HEK293 (cell line): ENCODE data around the gene NRP2.
A peak's percentile ranks its signal among the peaks of the same experiment; 100 is the strongest.

Experiments
- CTCF ChIA-PET: fragments of 350-600 bp; formaldehyde crosslinking; extraction: SDS; loops from one replicate; lab custom pipeline; 2021; ENCODE audit warnings: antibody characterized with exemption; lab: Yijun Ruan, JAX
- POLR2A ChIA-PET: fragments of 300-600 bp; formaldehyde crosslinking; extraction: SDS; loops from one replicate; lab custom pipeline; 2020; ENCODE audit warnings: antibody characterized with exemption, inconsistent platforms; lab: Yijun Ruan, JAX
- H3K27ac ChIP-seq: fragments of 200-500 bp; sonication (Bioruptor generic); 2 replicates; pipeline ENCODE4 v1.5.1; 2014; ENCODE audit warnings: low read depth, low read length, control low read depth, inconsistent platforms; ENCODE audit errors: extremely low read depth
- H3K36me3 ChIP-seq, 2 experiments: fragments of 200-500 bp in 1 of 2; sonication (Bioruptor generic) in 1 of 2; 1 replicate in 1 of 2; 2 replicates in 1 of 2; pipeline ENCODE4 v1.5.1; 2014 to 2017; ENCODE audit warnings: inconsistent platforms in 2 of 2, low read length in 2 of 2; ENCODE audit not compliant: control insufficient read depth in 2 of 2, insufficient read depth in 1 of 2
- H3K4me1 ChIP-seq: fragments of 200-500 bp; sonication (Bioruptor generic); 2 replicates; pipeline ENCODE4 v1.5.1; 2014; ENCODE audit warnings: mild to moderate bottlenecking, low read length, inconsistent platforms; ENCODE audit not compliant: control insufficient read depth, insufficient read depth
- H3K4me3 ChIP-seq: 2 replicates; pipeline ENCODE4 v1.5.1; 2011; ENCODE audit warnings: low read depth, mild to moderate bottlenecking, control low read depth, low read length, moderate library complexity
- H3K9me3 ChIP-seq: fragments of 200-500 bp; sonication (Bioruptor generic); 2 replicates; pipeline ENCODE4 v1.5.1; 2014; ENCODE audit warnings: low read depth, low read length, inconsistent platforms; ENCODE audit not compliant: control insufficient read depth, insufficient read depth
- EGR2 ChIP-seq: fragments of 450-650 bp; formaldehyde crosslinking; IDR thresholded peaks from 2 replicates; pipeline ENCODE4 v1.5.1; 2016; ENCODE audit warnings: low read depth, missing biosample characterization, missing genetic modification characterization
- GLI2 ChIP-seq: fragments of 450-650 bp; formaldehyde crosslinking; IDR thresholded peaks from 2 replicates; pipeline ENCODE4; 2017; ENCODE audit warnings: missing biosample characterization, missing genetic modification characterization, low read depth, borderline replicate concordance
- HIC1 ChIP-seq: fragments of 450-650 bp; formaldehyde crosslinking; IDR thresholded peaks from 2 replicates; pipeline ENCODE4 v1.5.1; 2016; ENCODE audit warnings: missing biosample characterization, missing genetic modification characterization
- HOXD13 ChIP-seq: sonication (generic); formaldehyde crosslinking; IDR thresholded peaks from 2 replicates; pipeline ENCODE4 v1.8.0; 2022; ENCODE audit warnings: missing genetic modification reagents, borderline replicate concordance
- MEIS1 ChIP-seq: sonication (generic); formaldehyde crosslinking; IDR thresholded peaks from 2 replicates; pipeline ENCODE4 v1.8.1; 2022; ENCODE audit warnings: missing genetic modification reagents, mild to moderate bottlenecking, borderline replicate concordance
- SALL2 ChIP-seq: fragments of 450-650 bp; formaldehyde crosslinking; IDR thresholded peaks from 2 replicates; pipeline ENCODE4 v1.5.0; 2017; ENCODE audit warnings: missing biosample characterization, mild to moderate bottlenecking, missing genetic modification characterization, borderline replicate concordance
- ZBTB44 ChIP-seq: fragments of 450-650 bp; IDR thresholded peaks from 2 replicates; pipeline ENCODE4 v1.5.1; 2018; ENCODE audit warnings: missing biosample characterization, mild to moderate bottlenecking, missing genetic modification characterization
- ZFHX2 ChIP-seq: fragments of 450-650 bp; formaldehyde crosslinking; conservative IDR thresholded peaks from 2 replicates; pipeline ENCODE4 v1.5.1; 2016; ENCODE audit warnings: missing biosample characterization, missing genetic modification characterization
- ZFP3 ChIP-seq: fragments of 450-650 bp; formaldehyde crosslinking; IDR thresholded peaks from 2 replicates; pipeline ENCODE4 v1.5.1; 2016; ENCODE audit warnings: low read depth, missing biosample characterization, missing genetic modification characterization
- ZFP69B ChIP-seq: fragments of 450-650 bp; formaldehyde crosslinking; IDR thresholded peaks from 2 replicates; pipeline ENCODE4 v1.5.1; 2016; ENCODE audit warnings: missing biosample characterization, missing genetic modification characterization
- ZNF112 ChIP-seq: fragments of 450-650 bp; formaldehyde crosslinking; IDR thresholded peaks from 2 replicates; pipeline ENCODE4 v1.5.0; 2017; ENCODE audit warnings: missing biosample characterization, missing genetic modification characterization
- ZNF132 ChIP-seq: fragments of 450-650 bp; formaldehyde crosslinking; IDR thresholded peaks from 2 replicates; pipeline ENCODE4 v1.5.1; 2017; ENCODE audit warnings: missing biosample characterization, missing genetic modification characterization, borderline replicate concordance
- ZNF140 ChIP-seq: fragments of 450-650 bp; formaldehyde crosslinking; IDR thresholded peaks from 2 replicates; pipeline ENCODE4 v1.5.1; 2016; ENCODE audit warnings: missing biosample characterization, missing genetic modification characterization
- ZNF148 ChIP-seq: fragments of 450-650 bp; formaldehyde crosslinking; IDR thresholded peaks from 2 replicates; pipeline ENCODE4 v1.5.0; 2017; ENCODE audit warnings: missing biosample characterization, missing genetic modification characterization, borderline replicate concordance
- ZNF202 ChIP-seq: fragments of 450-650 bp; formaldehyde crosslinking; IDR thresholded peaks from 2 replicates; pipeline ENCODE4 v1.5.1; 2016; ENCODE audit warnings: missing biosample characterization, missing genetic modification characterization, borderline replicate concordance
- ZNF248 ChIP-seq: fragments of 450-650 bp; formaldehyde crosslinking; IDR thresholded peaks from 2 replicates; pipeline ENCODE4 v1.5.1; 2017; ENCODE audit warnings: missing biosample characterization, missing genetic modification characterization
- ZNF26 ChIP-seq: fragments of 450-650 bp; formaldehyde crosslinking; IDR thresholded peaks from 2 replicates; pipeline ENCODE4 v1.5.1; 2016; ENCODE audit warnings: missing biosample characterization, missing genetic modification characterization
- ZNF366 ChIP-seq: fragments of 450-650 bp; formaldehyde crosslinking; conservative IDR thresholded peaks from 2 replicates; pipeline ENCODE4 v1.5.1; 2016; ENCODE audit warnings: missing biosample characterization, missing genetic modification characterization
- ZNF560 ChIP-seq: fragments of 450-650 bp; formaldehyde crosslinking; IDR thresholded peaks from 2 replicates; pipeline ENCODE4 v1.5.1; 2017; ENCODE audit warnings: missing biosample characterization, missing genetic modification characterization, borderline replicate concordance
- ZNF621 ChIP-seq: fragments of 450-650 bp; formaldehyde crosslinking; IDR thresholded peaks from 2 replicates; pipeline ENCODE4 v1.5.1; 2017; ENCODE audit warnings: missing biosample characterization, missing genetic modification characterization
- ZNF629 ChIP-seq: fragments of 450-650 bp; formaldehyde crosslinking; IDR thresholded peaks from 2 replicates; pipeline ENCODE4 v1.5.1; 2017; ENCODE audit warnings: missing biosample characterization, missing genetic modification characterization
- ZNF654 ChIP-seq: fragments of 450-650 bp; formaldehyde crosslinking; IDR thresholded peaks from 2 replicates; pipeline ENCODE4 v1.5.1; 2016; ENCODE audit warnings: low read depth, missing biosample characterization, missing genetic modification characterization
- ZNF747 ChIP-seq: fragments of 450-650 bp; formaldehyde crosslinking; IDR thresholded peaks from 2 replicates; pipeline ENCODE4 v1.5.1; 2016; ENCODE audit warnings: missing biosample characterization, missing genetic modification characterization
- ZNF791 ChIP-seq: fragments of 450-650 bp; formaldehyde crosslinking; IDR thresholded peaks from 2 replicates; pipeline ENCODE4 v1.5.1; 2016; ENCODE audit warnings: missing biosample characterization, missing genetic modification characterization
- ZXDB ChIP-seq: fragments of 450-650 bp; formaldehyde crosslinking; IDR thresholded peaks from 2 replicates; pipeline ENCODE4 v1.5.1; 2016; ENCODE audit warnings: missing biosample characterization, missing genetic modification characterization

Gene NRP2

GRCh38 chr2:205754285-205754923, 72.1 kb downstream of the NRP2 start:
- Histone ChIP-seq H3K36me3 (peaks cover 0 to 12% of the 10 kb centered on the region in 2 experiments; a peak in 1 of 3 replicates), H3K4me3 (no peak overlapping the region), H3K4me1 (no peaks in the 10 kb centered on the region), H3K9me3 (no peaks in the 10 kb centered on the region), H3K27ac (no peak overlapping the region)
- ChIA-PET POLR2A (no interaction called here), CTCF (no interaction called here)
- TF ChIP-seq EGR2, result peak; percentile 52; the same call in 1 of the 2 replicates
- no peak for TF ChIP-seq ZFP69B
- no peak for TF ChIP-seq ZFP3 (tag by site-specific recombination)
- TF ChIP-seq ZNF560 (tag by site-specific recombination), result no peak
- TF ChIP-seq ZFHX2, result peak; percentile 66
- no peak for TF ChIP-seq ZNF791 (tag by site-specific recombination)

- H3K4me1 ChIP-seq, result no peaks in the 10 kb centered on the region
- no peak overlapping the region for H3K27ac ChIP-seq
- TF ChIP-seq HIC1 (tag by site-specific recombination) (no peak), ZBTB44 (tag by site-specific recombination) (no peak), ZNF248 (no peak), ZNF621 (tag by site-specific recombination) (no peak), ZNF132 (tag by site-specific recombination) (no peak), MEIS1 (CRISPR knock-in tag) (no peak), ZNF654 (no peak), ZNF202 (tag by site-specific recombination) (no peak)
- ChIA-PET CTCF (no interaction called here), POLR2A (no interaction called here)
- no peak overlapping the region for H3K4me3 ChIP-seq
- no peaks in the 10 kb centered on the region for H3K9me3 ChIP-seq
- peaks cover 0 to 9% of the 10 kb centered on the region in 2 experiments; a peak in 1 of 3 replicates for H3K36me3 ChIP-seq
These were observed 72.6 kb downstream of the NRP2 start for GRCh38 chr2:205754924-205755321.

- ChIA-PET CTCF (interaction anchor here (0.6 kb wide), 2 partner anchors 191 to 560 kb away, joined by 4 to 5 read pairs; no protein-coding TSS in a partner anchor), POLR2A (interaction anchor here (0.5 kb wide), 1 partner anchor 34 kb away, joined by 5 read pairs; no protein-coding TSS in a partner anchor)
- Histone ChIP-seq H3K4me1 (no peaks in the 10 kb centered on the region), H3K27ac (no peak overlapping the region), H3K36me3 (peaks cover 0 to 9% of the 10 kb centered on the region in 2 experiments; a peak in 1 of 3 replicates), H3K4me3 (no peak overlapping the region), H3K9me3 (no peaks in the 10 kb centered on the region)
- TF ChIP-seq ZFP69B (no peak), ZXDB (tag by site-specific recombination) (no peak), GLI2 (no peak), SALL2 (no peak), ZNF747 (tag by site-specific recombination) (no peak), ZNF26 (tag by site-specific recombination) (no peak), ZNF366 (tag by site-specific recombination) (no peak), ZNF202 (tag by site-specific recombination) (no peak), ZNF148 (tag by site-specific recombination) (no peak), ZNF629 (tag by site-specific recombination) (no peak), ZNF140 (no peak), ZNF112 (tag by site-specific recombination) (no peak), HOXD13 (CRISPR knock-in tag) (no peak)
These were observed 73.6 kb downstream of the NRP2 start for GRCh38 chr2:205755923-205756322.
